H1 (cell line): ENCODE measurements around the gene MINDY1. TPM values are rescaled to one million over a fixed set of nuclear protein-coding genes. Genes with fewer than 3 reads are reported as not detected.

Experiments used
- CTCF ChIA-PET: fragments of 300-600 bp; sonication (Branson Sonifier 250); formaldehyde crosslinking; loops from one replicate; lab custom pipeline; 2021; ENCODE audit not compliant: partially characterized antibody; lab: Charles Lee
- POLR2A ChIA-PET: fragments of 300-600 bp; sonication (Branson Sonifier 250); formaldehyde crosslinking; loops from one replicate; lab custom pipeline; 2021; ENCODE audit warnings: inconsistent platforms; ENCODE audit not compliant: partially characterized antibody; lab: Charles Lee
- DNase-seq, 2 experiments: peaks; one replicate each; pipeline versions ENCODE4 v3.0.0 to v3.0.0-alpha.2; 2010 to 2022; ENCODE audit warnings: low spot score in 2 of 2, low read depth in 1 of 2, mixed read lengths in 1 of 2
- FAIRE-seq: peaks from 2 replicates; lab custom pipeline; 2011; peaks lifted over from hg19 to GRCh38; lab: Jason Lieb, UNC
- H2AFZ ChIP-seq: 2 replicates; pipeline ENCODE4 v1.8.1; 2012; ENCODE audit warnings: low read length, inconsistent platforms
- H2AK5ac ChIP-seq: 2 replicates; pipeline ENCODE4 v1.6.1; 2013; ENCODE audit warnings: low read depth, low read length
- H2BK120ac ChIP-seq: replicated peaks from 2 replicates; pipeline ENCODE3; 2013; ENCODE audit warnings: low read depth, low read length, inconsistent platforms
- H2BK12ac ChIP-seq: 2 replicates; pipeline ENCODE4 v1.6.1; 2013; ENCODE audit warnings: low read depth, low read length
- H2BK15ac ChIP-seq: 2 replicates; pipeline ENCODE4 v1.6.1; 2013; ENCODE audit warnings: low read length
- H2BK20ac ChIP-seq: 2 replicates; pipeline ENCODE4 v1.6.1; 2013; ENCODE audit warnings: low read length
- H2BK5ac ChIP-seq: 2 replicates; pipeline ENCODE4 v1.6.1; 2013; ENCODE audit warnings: low read depth, low read length
- H3K14ac ChIP-seq: 2 replicates; pipeline ENCODE4 v1.6.1; 2013; ENCODE audit warnings: inconsistent platforms; ENCODE audit not compliant: insufficient read length
- H3K18ac ChIP-seq: 2 replicates; pipeline ENCODE4 v1.6.1; 2013; ENCODE audit warnings: low read length; ENCODE audit errors: extremely low read depth
- H3K23ac ChIP-seq: 2 replicates; pipeline ENCODE4 v1.6.1; 2013; ENCODE audit warnings: inconsistent platforms; ENCODE audit not compliant: insufficient read length
- H3K23me2 ChIP-seq: 2 replicates; pipeline ENCODE4 v1.6.1; 2013; ENCODE audit warnings: low read depth, low read length
- H3K27ac ChIP-seq: 2 replicates; pipeline ENCODE4 v1.6.1; 2011; ENCODE audit warnings: low read depth, low read length, inconsistent platforms
- H3K27me3 ChIP-seq, 4 experiments: replicated peaks in 1 of 4; 1 replicate in 1 of 4; 2 replicates in 3 of 4; pipeline versions ENCODE4 v1.6.1 to v1.8.1; 2011 to 2013; ENCODE audit warnings: low read length in 3 of 4, mild to moderate bottlenecking in 3 of 4, inconsistent platforms in 2 of 4, mixed read lengths in 2 of 4, moderate library complexity in 1 of 4; ENCODE audit not compliant: control insufficient read depth in 3 of 4, insufficient read depth in 3 of 4; ENCODE audit errors: extremely low read depth in 1 of 4
- H3K36me3 ChIP-seq, 4 experiments: 2 replicates each; pipeline versions ENCODE4 v1.6.1 to v1.8.1; 2011 to 2013; ENCODE audit warnings: mild to moderate bottlenecking in 4 of 4, low read length in 3 of 4, moderate library complexity in 2 of 4, control low read depth in 1 of 4, inconsistent platforms in 1 of 4; ENCODE audit not compliant: insufficient read depth in 4 of 4, control insufficient read depth in 2 of 4
- H3K4ac ChIP-seq: replicated peaks from 2 replicates; pipeline ENCODE3; 2013; ENCODE audit warnings: low read length, low read depth, mixed read lengths, inconsistent platforms; ENCODE audit not compliant: insufficient read length
- H3K4me1 ChIP-seq, 4 experiments: replicated peaks in 1 of 4; 1 replicate in 1 of 4; 2 replicates in 3 of 4; pipeline versions ENCODE4 v1.6.1 to v1.8.1; 2011 to 2013; ENCODE audit warnings: low read length in 3 of 4, inconsistent platforms in 2 of 4, mixed read lengths in 1 of 4; ENCODE audit not compliant: insufficient read depth in 4 of 4, control insufficient read depth in 3 of 4
- H3K4me2 ChIP-seq, 2 experiments: 2 replicates each; pipeline versions ENCODE4 v1.6.1 to v1.8.1; 2011 to 2013; ENCODE audit warnings: low read depth in 2 of 2, low read length in 2 of 2, control low read depth in 1 of 2, inconsistent platforms in 1 of 2, mild to moderate bottlenecking in 1 of 2; ENCODE audit not compliant: insufficient read depth in 1 of 2
- H3K4me3 ChIP-seq, 4 experiments: fragments of 200-600, 300-600 bp in 1 of 4; sonication (generic), shearing (Covaris generic), sonication (Bioruptor Twin) in 1 of 4; 2 replicates each; pipeline versions ENCODE4 v1.5.1 to v1.8.1; 2011 to 2016; ENCODE audit warnings: low read length in 4 of 4, low read depth in 3 of 4, control low read depth in 2 of 4, inconsistent platforms in 2 of 4, mild to moderate bottlenecking in 2 of 4, mixed read lengths in 1 of 4, moderate library complexity in 1 of 4; ENCODE audit not compliant: insufficient read depth in 2 of 4; ENCODE audit errors: extremely low read depth in 1 of 4
- H3K56ac ChIP-seq: replicated peaks from 2 replicates; pipeline ENCODE3; 2013; ENCODE audit warnings: low read depth, mild to moderate bottlenecking, mixed read lengths, low read length, inconsistent platforms; ENCODE audit not compliant: insufficient read length
- H3K79me1 ChIP-seq: 2 replicates; pipeline ENCODE4 v1.6.1; 2013; ENCODE audit warnings: low read depth, low read length, control low read depth
- H3K79me2 ChIP-seq, 2 experiments: 2 replicates each; pipeline versions ENCODE4 v1.6.1 to v1.8.1; 2012 to 2013; ENCODE audit warnings: low read length in 2 of 2, mild to moderate bottlenecking in 2 of 2, inconsistent platforms in 1 of 2; ENCODE audit not compliant: insufficient read depth in 2 of 2, control insufficient read depth in 1 of 2
- H3K9ac ChIP-seq, 4 experiments: replicated peaks in 1 of 4; 1 replicate in 1 of 4; 2 replicates in 3 of 4; pipeline versions ENCODE4 v1.6.1 to v1.8.1; 2011 to 2013; ENCODE audit warnings: low read depth in 3 of 4, low read length in 3 of 4, control low read depth in 2 of 4, mild to moderate bottlenecking in 2 of 4, moderate library complexity in 2 of 4, inconsistent platforms in 1 of 4; ENCODE audit errors: extremely low read depth in 1 of 4
- H3K9me3 ChIP-seq, 2 experiments: 2 replicates each; pipeline versions ENCODE4 v1.6.1 to v1.8.1; 2012 to 2013; ENCODE audit warnings: mild to moderate bottlenecking in 2 of 2, moderate library complexity in 2 of 2, control low read depth in 1 of 2, inconsistent platforms in 1 of 2, low read depth in 1 of 2, low read length in 1 of 2, mixed read lengths in 1 of 2; ENCODE audit not compliant: insufficient read depth in 2 of 2
- H4K20me1 ChIP-seq, 2 experiments: replicated peaks in 1 of 2; 2 replicates each; pipeline versions ENCODE3 to v1.8.1; 2011 to 2013; ENCODE audit warnings: inconsistent platforms in 2 of 2, low read length in 2 of 2, mild to moderate bottlenecking in 1 of 2; ENCODE audit not compliant: insufficient read depth in 2 of 2, control insufficient read depth in 1 of 2
- H4K5ac ChIP-seq: 2 replicates; pipeline ENCODE4 v1.6.1; 2013; ENCODE audit warnings: low read length, low read depth, mixed read lengths, inconsistent platforms; ENCODE audit not compliant: insufficient read length
- H4K8ac ChIP-seq: 2 replicates; pipeline ENCODE4 v1.8.0; 2013; ENCODE audit warnings: mild to moderate bottlenecking, moderate library complexity, low read length, inconsistent platforms; ENCODE audit not compliant: insufficient read depth; ENCODE audit errors: extremely low read depth
- H4K91ac ChIP-seq: replicated peaks from 2 replicates; pipeline ENCODE3; 2013; ENCODE audit warnings: low read length, mixed read lengths, inconsistent platforms; ENCODE audit not compliant: insufficient read length
- KDM1A ChIP-seq: fragments of 200-600, 300-600 bp; sonication (generic); IDR thresholded peaks from 2 replicates; pipeline ENCODE4 v1.7.1; 2016; ENCODE audit warnings: mild to moderate bottlenecking, low read length, borderline replicate concordance
- RAD21 ChIP-seq, 2 experiments: IDR thresholded peaks in 1 of 2; conservative IDR thresholded peaks in 1 of 2; 2 replicates each; pipeline ENCODE4 v1.6.1; 2011; ENCODE audit warnings: low read depth in 2 of 2, low read length in 2 of 2, improper control_type of control experiment in 1 of 2, inconsistent platforms in 1 of 2, mild to moderate bottlenecking in 1 of 2, moderate library complexity in 1 of 2
- WGBS, 2 experiments: shearing (Covaris generic) in 1 of 2; methylation state at CpG; one replicate each; pipeline versions ENCODE4 v1.1.6 to v1.1.7; 2013 to 2015; ENCODE audit warnings: low lambda C conversion rate in 2 of 2, mixed read lengths in 2 of 2, inconsistent platforms in 1 of 2, low coverage in 1 of 2, missing lambda C conversion rate in 1 of 2; ENCODE audit not compliant: insufficient replicate concordance in 2 of 2, insufficient coverage in 1 of 2, insufficient read length in 1 of 2; ENCODE audit errors: extremely low coverage in 1 of 2, missing lambda C conversion rate in 1 of 2; 5-methylcytosine and 5-hydroxymethylcytosine counted together
- polyA plus RNA-seq, 7 experiments: library from polyadenylated mRNA; depleted of rRNA in 3 of 7; stranded (reverse) in 5 of 7; unstranded in 2 of 7; fragments of >200 nt in 5 of 7; fragments of 200-250 nt in 2 of 7; gene quantifications; 1 replicate in 5 of 7; 2 replicates in 1 of 7; 4 replicates in 1 of 7; pipeline versions ENCODE4 v1.2.1 to v1.2.3, GENCODE V29; 2011 to 2013; ENCODE audit warnings: missing spikeins in 2 of 7, mixed read lengths in 2 of 7
- total RNA-seq: library from RNA; stranded (reverse); fragmentation: NEBNext Ultra II Directional; extraction: Animal tissue kit (Norgen Biotek cat#: 25700); gene quantifications from 2 replicates; pipeline ENCODE4 v1.2.1, GENCODE V29; 2021
- TF ChIP-seq, protein P1 (sequence below), 3 experiments: IDR thresholded peaks; 1 replicate in 2 of 3; 2 replicates in 1 of 3; pipeline versions ENCODE4 v1.5.1 to v1.6.1; 2011; ENCODE audit warnings: low read length in 3 of 3, mild to moderate bottlenecking in 3 of 3, inconsistent platforms in 2 of 3, low read depth in 1 of 3, moderate library complexity in 1 of 3; ENCODE audit not compliant: insufficient read depth in 1 of 3; ENCODE audit errors: control extremely low read depth in 1 of 3

The MINDY1 gene
- total and polyA plus RNA-seq, 2 of the 8 experiments (the other 6 are each of a cell fraction or from before 2014, with no cell fraction given): 10.3 to 11.4 TPM

DNA sequence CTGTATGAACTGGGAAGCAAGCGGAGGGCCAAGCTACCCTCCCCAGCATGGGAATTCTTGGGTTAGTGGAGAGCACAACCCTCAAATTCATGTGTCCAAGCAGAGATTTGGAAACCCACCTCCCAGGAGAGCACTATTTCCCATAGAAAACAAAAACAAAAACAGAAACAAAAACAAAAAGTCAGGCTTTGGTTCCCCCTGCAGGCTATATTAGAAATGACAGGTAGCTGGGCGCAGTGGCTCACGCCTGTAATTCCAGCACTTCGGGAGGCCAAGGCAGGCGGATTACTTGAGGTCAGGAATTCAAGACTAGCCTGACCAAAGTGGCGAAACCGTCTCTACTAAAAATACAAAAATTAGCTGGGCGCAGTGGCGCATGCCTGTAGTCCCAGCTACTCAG lies 10.8 kb downstream of the MINDY1 start:
- DNase-seq (peak in 1 of 2 experiments; percentile 81), FAIRE-seq (no peak)
- Histone ChIP-seq H3K23ac (no peak overlapping the region), H4K20me1 (no peaks in the 10 kb centered on the region), H3K27ac (0 out of 2 replicates have a peak overlapping the region, but pooled peaks have one; percentile 51), H3K79me1 (no peaks in the 10 kb centered on the region), H3K36me3 (peaks cover 0 to 7% (median 5%) of the 10 kb centered on the region in 4 experiments; a peak in 6 of 8 replicates), H2BK12ac (peak overlapping the region; percentile 77), H3K23me2 (no peaks in the 10 kb centered on the region), H2BK5ac (0 out of 2 replicates have a peak overlapping the region, but pooled peaks have one; percentile 77), H3K4me2 (no peak overlapping the region), H2BK15ac (no peak overlapping the region), H2AFZ (peak overlapping the region; percentile 60; the same call in 1 of the 2 replicates), H2AK5ac (peak overlapping the region; percentile 93; the same call in 1 of the 2 replicates), H3K14ac (no peak overlapping the region), H3K9ac (peak overlapping the region in 1 of 4 experiments; percentile 12; a peak in 1 of 7 replicates), H2BK120ac (no peak overlapping the region), H3K27me3 (no peaks in the 10 kb centered on the region), H2BK20ac (no peak overlapping the region), H3K4me1 (peaks cover 0 to 4% (median 0%) of the 10 kb centered on the region in 4 experiments; a peak in 1 of 7 replicates), H4K91ac (no peak overlapping the region), H3K9me3 (no peaks in the 10 kb centered on the region), H3K4me3 (no peak overlapping the region), H3K4ac (no peak overlapping the region), H4K8ac (no peak overlapping the region), H3K79me2 (no peaks in the 10 kb centered on the region), H3K18ac (0 out of 2 replicates have a peak overlapping the region, but pooled peaks have one; percentile 17), H4K5ac (no peak overlapping the region), H3K56ac (no peak overlapping the region)
- peak; percentile 73 to 76 for TF ChIP-seq RAD21 (IDR thresholded peaks at IDR 0.05 in 1 of 2, conservative IDR thresholded peaks at IDR 0.05 in 1 of 2; ENCODE audit: low read depth in 2 of 2, low read length in 2 of 2)
- TF ChIP-seq KDM1A: no peak
- TF ChIP-seq, protein P1, sequence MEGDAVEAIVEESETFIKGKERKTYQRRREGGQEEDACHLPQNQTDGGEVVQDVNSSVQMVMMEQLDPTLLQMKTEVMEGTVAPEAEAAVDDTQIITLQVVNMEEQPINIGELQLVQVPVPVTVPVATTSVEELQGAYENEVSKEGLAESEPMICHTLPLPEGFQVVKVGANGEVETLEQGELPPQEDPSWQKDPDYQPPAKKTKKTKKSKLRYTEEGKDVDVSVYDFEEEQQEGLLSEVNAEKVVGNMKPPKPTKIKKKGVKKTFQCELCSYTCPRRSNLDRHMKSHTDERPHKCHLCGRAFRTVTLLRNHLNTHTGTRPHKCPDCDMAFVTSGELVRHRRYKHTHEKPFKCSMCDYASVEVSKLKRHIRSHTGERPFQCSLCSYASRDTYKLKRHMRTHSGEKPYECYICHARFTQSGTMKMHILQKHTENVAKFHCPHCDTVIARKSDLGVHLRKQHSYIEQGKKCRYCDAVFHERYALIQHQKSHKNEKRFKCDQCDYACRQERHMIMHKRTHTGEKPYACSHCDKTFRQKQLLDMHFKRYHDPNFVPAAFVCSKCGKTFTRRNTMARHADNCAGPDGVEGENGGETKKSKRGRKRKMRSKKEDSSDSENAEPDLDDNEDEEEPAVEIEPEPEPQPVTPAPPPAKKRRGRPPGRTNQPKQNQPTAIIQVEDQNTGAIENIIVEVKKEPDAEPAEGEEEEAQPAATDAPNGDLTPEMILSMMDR (IDR thresholded peaks at IDR 0.05; ENCODE audit: control extremely low read depth in 1 of 3, insufficient read depth in 1 of 3, low read depth in 1 of 3, low read length in 3 of 3): peak; percentile 44 to 71 (median 62)
- WGBS, 2 experiments: 48% methylated on average over 9 of the region's 9 CpGs; no CpG with 5 or more reads in 1 of the 2 experiments
- CTCF ChIA-PET: interaction anchor here (0.5 to 7.0 kb wide), 34 partner anchors 9 to 577 kb away, joined by 3 to 183 read pairs (median 3); partner anchors contain the start of genes ANXA9, CDC42SE1, CERS2 and MINDY1
- POLR2A ChIA-PET: interaction anchor here (0.6 to 6.3 kb wide), 8 partner anchors 9 to 381 kb away, joined by 3 to 44 read pairs (median 4); partner anchors contain the start of genes ANXA9 and MINDY1
